RWPE1 (cell line): ENCODE data around the gene SLC4A8.
"Not testable (repeated sequence)": the region's sequence is repeated elsewhere in the genome, so short reads cannot be mapped to it uniquely, and the experiment has no call there.

Source experiments
- CTCF ChIA-PET: fragments of 350-600 bp; sonication (Branson Sonifier 250); formaldehyde crosslinking; extraction: SDS; loops from one replicate; lab custom pipeline; 2021; lab: Yijun Ruan, JAX
- POLR2A ChIA-PET: fragments of 400-600 bp; formaldehyde crosslinking; extraction: SDS; loops from one replicate; lab custom pipeline; 2020; ENCODE audit warnings: antibody characterized with exemption; ENCODE audit not compliant: low non-redundant PET; lab: Yijun Ruan, JAX
- DNase-seq: peaks from one replicate; pipeline ENCODE4 v3.0.0; 2012; ENCODE audit warnings: low spot score
- H3K27ac ChIP-seq: fragments of 450-650 bp; 2 replicates; pipeline ENCODE4 v1.5.1; 2017
- CTCF ChIP-seq: fragments of 450-650 bp; conservative IDR thresholded peaks from 2 replicates; pipeline ENCODE4 v1.5.1; 2017; ENCODE audit warnings: low read depth, mild to moderate bottlenecking

SLC4A8 gene

GRCh38 chr12:51511546-51512260, 87.1 kb downstream of the SLC4A8 start:
- no peak for DNase-seq
- H3K27ac ChIP-seq: no peak overlapping the region
- ChIA-PET POLR2A (no interaction called here), CTCF (interaction anchor here (0.6 kb wide), 1 partner anchor 343 kb away, joined by 4 read pairs; no protein-coding TSS in a partner anchor)
- no peak for TF ChIP-seq CTCF

- DNase-seq: no peak
- no peak for TF ChIP-seq CTCF
- no peak overlapping the region for H3K27ac ChIP-seq
- ChIA-PET CTCF (interaction anchor here (0.6 kb wide), 1 partner anchor 342 kb away, joined by 4 read pairs; no protein-coding TSS in a partner anchor), POLR2A (no interaction called here)
Observed at GRCh38 chr12:51512438-51512837, 87.8 kb downstream of the SLC4A8 start.

DNA sequence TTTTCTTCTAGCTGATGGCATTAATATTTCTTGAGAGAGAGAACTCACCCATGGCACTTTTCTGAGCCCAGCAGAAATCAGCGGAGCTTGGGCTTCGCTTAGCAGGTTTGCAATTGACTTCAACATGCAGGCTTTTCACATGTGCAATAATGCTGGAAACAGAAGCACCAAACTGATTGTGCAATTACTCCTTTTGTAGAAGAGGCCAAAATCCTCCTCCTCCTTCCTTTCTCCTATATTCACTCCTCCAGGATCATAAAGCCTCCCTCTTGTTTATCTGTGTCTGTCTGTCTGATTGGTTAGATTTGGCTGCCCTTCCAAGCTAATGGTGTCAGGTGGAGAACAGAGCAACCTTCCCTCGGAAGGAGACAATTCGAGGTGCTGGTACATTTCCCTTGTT, 90.4 kb downstream of the SLC4A8 start:
- DNase-seq, H3K27ac ChIP-seq, POLR2A ChIA-PET, CTCF ChIA-PET: not testable (repeated sequence)

DNA sequence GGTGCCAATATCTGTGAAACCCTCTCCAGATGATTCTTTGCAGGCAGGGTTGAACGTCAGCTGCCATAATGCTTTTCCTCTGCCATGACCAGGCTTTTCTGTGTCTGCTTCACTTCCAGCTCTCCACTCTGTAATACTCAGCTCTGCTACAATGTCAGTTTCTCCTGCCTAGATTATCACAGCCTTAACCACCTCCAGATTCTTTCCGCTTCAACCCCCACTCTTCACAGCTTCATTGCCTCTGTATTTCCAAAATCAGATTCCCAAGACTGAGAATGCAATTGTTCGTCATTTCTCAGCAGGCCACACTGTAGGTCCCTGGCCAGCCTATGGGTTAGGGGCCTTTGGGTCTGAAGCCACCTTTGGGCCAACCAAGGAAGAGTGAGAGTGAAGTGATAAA, 92.7 kb downstream of the SLC4A8 start:
- TF ChIP-seq CTCF: no peak
- CTCF ChIA-PET: no interaction called here
- POLR2A ChIA-PET: no interaction called here
- no peak for DNase-seq
- no peak overlapping the region for H3K27ac ChIP-seq

DNA sequence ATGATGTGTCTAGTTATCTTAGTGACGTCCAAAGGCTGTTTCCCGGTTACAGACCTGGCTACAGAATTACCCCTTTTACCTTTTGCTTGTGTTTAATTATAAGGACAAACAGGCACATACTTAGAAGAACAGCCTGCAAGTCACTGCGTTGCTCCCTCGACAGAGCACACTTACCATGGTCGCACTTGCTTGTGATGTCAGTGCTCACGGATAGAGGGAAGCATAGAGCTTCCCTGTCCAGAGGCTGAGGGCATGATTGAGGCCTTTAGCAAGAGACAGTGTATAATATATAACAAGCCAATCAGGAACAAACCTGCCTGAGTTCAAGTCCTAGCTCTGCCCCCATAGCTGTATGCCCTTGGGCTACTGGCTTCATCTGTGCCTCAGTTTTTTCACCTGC, 93.2 kb downstream of the SLC4A8 start:
- no peak overlapping the region for H3K27ac ChIP-seq
- CTCF ChIA-PET: no interaction called here
- POLR2A ChIA-PET: no interaction called here
- no peak for TF ChIP-seq CTCF
- DNase-seq: no peak

DNA sequence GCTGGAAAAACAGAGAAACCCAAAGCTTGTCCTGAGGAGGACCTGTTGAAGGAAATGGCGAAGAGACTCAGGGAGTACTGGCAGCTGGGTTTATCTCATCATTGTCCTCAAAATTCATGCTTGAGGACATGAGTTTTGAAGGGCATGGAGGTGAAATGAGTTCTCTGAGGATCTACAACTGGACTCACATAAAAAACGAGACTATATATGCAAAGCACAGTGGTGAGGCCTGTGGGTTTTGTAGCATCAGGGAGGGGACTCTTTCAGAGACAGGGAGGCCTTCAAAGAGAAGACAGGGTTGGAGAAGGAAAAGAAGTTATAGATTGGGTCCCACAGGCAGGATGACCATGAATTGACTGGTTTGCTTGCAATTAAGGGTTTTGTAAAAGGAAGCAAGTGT, 95.1 kb downstream of the SLC4A8 start:
- ChIA-PET CTCF (no interaction called here), POLR2A (no interaction called here)
- H3K27ac ChIP-seq: no peak overlapping the region
- TF ChIP-seq CTCF: no peak
- no peak for DNase-seq

DNA sequence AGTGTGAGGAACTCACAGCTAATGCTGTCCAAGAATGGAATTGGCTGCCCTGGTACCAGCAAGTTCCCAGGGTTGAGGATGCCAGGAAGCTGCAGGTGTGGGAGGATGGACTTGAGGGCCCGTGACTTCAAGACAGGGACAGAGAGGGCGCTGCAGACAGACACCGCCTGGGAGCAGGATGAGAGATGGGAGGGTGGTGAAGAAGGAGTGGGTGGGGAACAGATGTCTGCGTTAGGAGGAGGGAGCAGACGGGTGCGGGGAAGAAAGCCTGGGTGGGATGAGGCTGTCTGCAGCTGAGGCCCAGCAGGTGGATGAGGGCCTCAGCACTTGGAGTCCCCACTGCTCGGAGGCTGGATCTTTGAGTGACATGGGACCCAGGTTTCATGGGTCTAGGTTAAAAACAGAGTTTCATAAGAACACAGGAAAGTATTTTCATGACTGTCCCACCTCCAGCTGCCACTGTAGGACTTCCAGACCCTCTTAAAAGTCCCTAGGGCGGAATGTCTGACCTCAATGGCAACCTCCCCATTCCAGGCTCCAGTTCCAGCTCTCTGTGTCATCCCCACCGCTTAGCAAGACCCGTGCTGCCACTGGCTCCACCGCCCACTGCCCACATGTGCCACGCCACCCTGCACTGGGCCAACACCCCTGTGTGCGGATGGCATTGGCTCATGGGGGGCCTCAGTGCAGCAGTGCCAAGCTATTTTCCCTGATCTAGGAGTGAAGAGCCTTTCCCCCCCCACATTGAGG, 96.1 kb downstream of the SLC4A8 start:
- POLR2A ChIA-PET: no interaction called here
- no peak overlapping the region for H3K27ac ChIP-seq
- TF ChIP-seq CTCF: no peak
- CTCF ChIA-PET: interaction anchor here (1.0 to 2.5 kb wide), 2 partner anchors 11 to 303 kb away, joined by 3 to 15 read pairs; no protein-coding TSS in a partner anchor
- no peak for DNase-seq
